GM21737 (cell line): ENCODE results near the gene PSORS1C1.

Experiments used
- ATAC-seq: cut with Tn5 transposase; IDR thresholded peaks from one replicate; pipeline ENCODE4 v1.9.1; 2021; ENCODE audit warnings: mild to moderate bottlenecking, moderate library complexity; ENCODE audit not compliant: unreplicated experiment

Gene PSORS1C1

GRCh38 chr6:31094389-31094881 is 20.2 kb upstream of the PSORS1C1 start:
- ATAC-seq = no peak

DNA sequence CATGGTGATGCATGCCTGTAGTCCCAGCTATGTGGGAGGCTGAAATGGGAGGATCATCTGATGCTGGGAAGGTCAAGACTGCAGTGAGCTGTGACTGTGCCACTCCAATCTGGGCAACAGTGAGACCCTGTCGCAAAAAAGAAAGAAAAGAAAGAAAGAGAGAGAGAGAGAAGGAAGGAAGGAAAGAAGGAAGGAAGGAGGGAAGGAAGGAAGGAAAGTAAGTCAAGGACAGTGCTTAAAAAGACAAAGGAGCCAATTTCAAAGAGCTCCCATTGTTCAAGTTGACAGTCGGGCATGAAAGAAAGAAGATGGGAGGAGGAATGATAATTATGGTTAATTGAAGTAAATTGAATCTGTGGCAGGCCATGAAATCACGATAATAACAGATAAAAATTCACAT is 18.4 kb upstream of the PSORS1C1 start:
- no peak for ATAC-seq

- ATAC-seq = no peak
These were observed 17.9 kb upstream of the PSORS1C1 start for GRCh38 chr6:31096656-31097055.

DNA sequence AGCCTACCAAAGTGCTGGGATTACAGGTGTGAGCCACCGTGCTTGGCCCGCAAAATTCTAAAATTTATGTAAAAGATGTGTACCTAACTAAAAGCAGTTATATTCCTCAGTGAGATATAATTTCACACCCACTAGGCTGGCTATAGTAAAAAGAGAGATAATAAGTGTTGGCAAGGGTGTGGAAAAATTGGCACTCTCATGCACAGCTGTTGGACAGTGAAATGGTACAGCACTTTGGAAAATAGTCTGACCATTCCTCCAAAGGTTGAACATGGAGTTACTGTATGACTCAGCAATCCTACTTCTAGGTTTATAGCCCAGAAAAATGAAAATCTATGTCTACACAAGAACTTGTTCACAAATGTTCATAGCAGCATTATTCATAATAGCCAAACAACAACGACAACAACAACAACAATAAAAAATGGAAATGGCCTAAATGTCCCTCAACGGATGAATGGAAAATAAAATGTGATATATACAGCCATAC is 16.1 kb upstream of the PSORS1C1 start:
- no peak for ATAC-seq

DNA sequence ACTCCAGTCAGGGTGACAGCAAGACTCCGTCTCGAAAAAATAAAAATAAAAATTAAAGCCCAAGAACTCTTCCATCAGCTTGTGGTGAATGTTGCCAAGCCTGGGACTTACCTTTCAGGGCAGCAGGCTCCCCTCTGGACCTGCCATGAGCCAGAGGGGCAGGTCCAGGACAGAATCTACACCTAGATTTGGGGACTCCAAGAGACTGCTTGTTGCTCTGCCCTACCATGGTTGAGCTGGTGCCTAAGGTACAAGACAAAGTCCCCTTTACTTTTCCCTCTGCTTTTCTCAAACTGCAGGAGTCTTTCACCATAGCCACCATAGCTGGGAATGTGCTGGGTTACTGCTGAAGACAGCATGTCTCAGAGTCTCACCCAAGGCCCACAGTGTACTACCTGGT is 11.5 kb upstream of the PSORS1C1 start:
- no peak for ATAC-seq

DNA sequence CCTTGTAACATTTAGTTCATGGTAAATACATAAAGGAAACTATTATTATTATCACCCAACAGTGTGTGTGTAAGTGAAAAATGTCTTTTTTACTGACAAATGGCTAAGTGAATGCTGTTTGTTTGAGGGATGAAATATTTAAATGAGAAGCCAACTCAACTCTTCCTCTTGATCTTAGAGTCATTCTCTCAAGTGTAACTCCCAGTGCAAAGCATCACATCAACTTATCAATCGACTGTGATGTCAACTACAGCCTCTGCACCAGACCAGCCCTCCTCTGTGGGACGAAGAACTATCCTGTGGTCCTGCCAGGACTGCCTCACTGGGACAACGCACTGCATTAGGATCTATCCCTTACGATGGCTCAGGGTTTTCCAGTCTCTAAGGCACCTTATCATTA is 7.5 kb upstream of the PSORS1C1 start:
- ATAC-seq = no peak

DNA sequence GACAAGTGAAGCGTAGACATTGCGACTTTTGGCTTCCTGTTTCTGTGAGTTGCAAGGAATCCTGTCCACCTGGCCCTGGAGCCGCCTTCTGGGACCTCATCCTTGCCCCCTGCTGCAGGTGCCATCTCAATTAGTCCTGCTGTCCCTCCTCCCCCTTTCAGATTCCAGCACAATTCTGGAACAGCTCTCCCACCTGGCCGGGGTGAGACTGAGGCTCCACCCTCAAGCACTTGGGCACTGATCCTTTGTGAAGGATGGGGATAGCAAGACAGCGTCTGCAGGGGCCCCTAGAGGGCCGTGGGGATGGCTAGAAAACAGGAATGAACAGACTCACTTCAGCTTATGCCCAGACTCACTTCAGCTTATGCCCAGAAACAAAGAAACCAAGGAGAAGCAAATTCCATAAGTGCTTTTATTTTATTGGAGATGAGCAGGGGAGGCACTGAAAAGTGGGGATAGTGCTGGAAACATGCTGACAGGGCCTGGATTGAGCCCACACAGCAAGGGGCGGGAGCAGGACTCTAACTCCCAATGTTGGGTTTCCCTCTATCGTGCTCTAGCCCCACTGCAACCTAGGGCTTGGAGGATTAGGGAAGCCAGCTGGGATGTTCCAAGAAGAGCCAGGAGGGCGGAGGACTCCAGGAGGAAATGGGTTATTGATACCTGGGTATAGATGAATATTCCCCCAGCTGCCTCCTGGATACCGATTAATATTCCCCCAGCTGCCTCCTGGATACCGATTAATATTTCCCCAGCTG is 3.6 kb upstream of the PSORS1C1 start:
- ATAC-seq = no peak

GRCh38 chr6:31111712-31112111 is 2.9 kb upstream of the PSORS1C1 start:
- no peak for ATAC-seq

- no peak for ATAC-seq
These were observed 2.1 kb upstream of the PSORS1C1 start, which contains the start of gene C6orf15 for GRCh38 chr6:31112478-31112877. C6orf15 (minus strand) TSS chr6:31112575; CDS start chr6:31112555, 20 bp downstream.

DNA sequence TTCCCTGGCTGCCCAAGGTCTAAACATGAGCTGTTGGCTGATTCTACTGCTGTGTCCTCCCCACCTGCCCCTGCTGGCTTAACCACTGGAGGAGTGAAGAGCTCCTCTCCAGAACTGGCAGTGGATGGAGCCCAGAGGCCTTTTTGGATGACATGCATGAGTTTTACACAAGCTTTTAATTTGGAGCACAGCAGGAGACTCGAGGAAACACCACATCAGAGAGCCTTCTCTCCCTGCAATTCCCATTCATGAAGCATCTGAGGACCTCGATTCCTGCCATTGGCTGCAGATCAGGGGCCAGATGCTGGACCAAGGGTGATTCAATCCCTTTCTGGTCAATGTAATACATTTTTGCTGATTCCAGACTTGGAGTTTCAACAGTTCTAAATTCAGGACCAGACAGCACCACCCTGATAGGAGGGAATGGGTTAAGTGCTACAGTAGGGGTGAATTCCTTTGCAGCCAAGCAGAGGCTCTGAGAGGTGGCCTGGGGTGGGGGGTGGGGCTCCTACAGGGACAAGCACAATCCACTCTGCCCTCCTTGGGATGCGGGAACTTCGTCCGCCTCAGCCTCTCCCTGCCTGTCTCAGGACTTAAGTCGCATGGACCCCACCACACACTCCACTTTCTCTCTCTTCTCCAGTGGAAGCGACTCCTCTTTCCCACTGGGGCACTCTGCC is 599 bp upstream of the PSORS1C1 start:
- no peak for ATAC-seq

GRCh38 chr6:31114970-31115849 is 610 bp downstream of the PSORS1C1 start:
- no peak for ATAC-seq

DNA sequence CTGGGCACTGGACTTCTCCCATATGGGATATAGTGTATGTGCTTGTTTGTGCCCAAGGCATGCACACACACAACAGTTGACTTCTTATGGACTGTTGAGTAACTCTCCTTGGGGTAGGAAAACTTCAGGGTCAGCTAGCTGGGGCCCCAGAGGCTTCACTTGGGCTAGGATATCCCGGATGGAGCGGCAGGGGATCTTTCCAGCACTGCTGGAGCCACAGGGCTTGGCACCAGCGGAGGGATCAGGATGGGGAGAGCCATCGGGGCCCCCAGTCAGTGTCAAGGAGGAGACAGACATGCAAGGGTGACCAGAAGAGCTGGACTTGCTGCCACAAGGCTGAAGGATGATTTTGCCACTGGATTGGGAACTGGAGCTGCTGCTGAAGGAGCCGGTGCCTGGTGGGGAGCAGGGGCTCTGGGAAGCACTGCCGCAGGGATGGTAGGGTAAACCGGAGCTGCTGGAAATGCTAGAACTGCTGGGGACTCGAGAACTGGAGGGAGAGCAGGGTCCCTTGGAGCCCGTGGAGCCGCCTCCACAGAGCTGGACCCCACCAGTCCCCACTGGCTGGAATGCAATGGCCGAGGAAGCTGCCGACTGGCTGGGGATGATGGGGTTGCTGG is 1.5 kb downstream of the PSORS1C1 start:
- ATAC-seq = no peak

GRCh38 chr6:31116661-31117385 is 2.2 kb downstream of the PSORS1C1 start:
- no peak for ATAC-seq

- ATAC-seq = no peak
These were observed 3.6 kb downstream of the PSORS1C1 start for GRCh38 chr6:31118178-31118577.

DNA sequence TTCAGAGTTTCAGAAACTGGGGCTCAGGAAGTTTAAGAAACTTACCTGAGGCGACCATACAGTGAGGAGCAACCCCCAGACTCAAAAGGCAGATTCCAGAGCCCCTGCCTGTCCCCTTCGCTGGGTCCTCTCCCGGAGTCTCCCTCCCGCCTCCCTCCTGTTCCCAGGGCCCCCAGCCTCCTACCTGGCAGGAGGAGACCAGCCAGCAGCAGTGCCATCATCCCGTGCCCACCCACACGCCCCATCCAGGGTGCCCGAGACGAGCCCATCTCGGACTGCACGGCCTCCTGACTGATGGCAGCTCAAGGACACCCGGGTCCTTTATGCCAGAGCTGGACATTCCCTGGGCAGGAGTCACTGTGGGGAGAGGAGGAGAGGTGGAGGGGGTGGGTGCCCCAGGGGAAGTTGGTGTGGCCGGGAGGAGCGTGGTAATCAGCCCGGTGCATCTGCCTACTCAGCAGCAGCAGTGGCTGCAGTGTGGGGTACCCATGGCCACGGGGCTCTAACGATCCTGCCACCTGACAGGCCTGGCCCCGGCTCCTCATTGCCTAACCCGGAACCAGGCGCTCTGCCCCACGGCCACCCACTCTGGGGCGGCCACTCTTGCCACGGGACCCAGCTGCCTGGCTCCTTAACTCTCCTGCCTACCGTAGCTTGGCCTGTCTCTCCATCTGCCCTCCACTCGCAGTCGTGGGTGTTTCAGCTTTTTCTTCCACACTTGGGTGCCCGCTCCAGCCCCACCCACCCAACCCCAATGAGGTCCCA is 5.7 kb downstream of the PSORS1C1 start, which contains the start of gene CDSN:
CDSN (minus strand) TSS at position 296 of the 765 bp plus-strand sequence; CDS start at position 269, 27 bp downstream.
- ATAC-seq = no peak

DNA sequence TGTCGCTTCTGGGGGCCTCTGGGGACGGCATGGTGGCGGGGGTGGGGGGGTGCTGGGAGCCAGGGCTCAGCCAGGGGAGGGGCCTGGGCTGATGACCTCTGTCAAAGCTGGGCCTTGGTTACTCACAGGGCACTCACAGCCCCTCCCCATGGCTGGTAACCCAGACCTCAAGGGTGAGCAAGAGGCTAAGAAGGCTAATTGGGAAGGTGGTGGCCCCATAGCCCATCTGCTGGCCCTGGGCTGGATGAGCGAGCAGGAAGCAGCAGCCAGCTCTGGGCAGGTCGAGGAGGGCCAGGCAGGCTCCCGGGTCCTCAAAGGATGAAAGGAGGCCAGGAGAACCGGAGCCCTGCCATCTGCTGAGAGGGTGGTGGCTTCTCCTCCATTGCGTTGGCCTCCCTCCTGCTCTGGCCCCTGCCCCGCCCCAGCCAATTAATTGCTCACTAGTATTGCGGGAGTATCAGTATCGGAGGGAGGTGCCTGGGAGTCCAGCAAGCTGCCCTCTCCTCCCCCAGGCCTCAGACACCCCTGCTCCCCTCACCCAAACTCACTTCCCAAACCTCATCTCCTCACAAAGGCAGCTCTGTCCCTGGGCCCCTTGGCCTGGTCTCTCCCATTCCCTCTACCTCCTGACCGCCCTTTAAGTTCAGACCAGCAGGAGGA is 6.7 kb downstream of the PSORS1C1 start:
- ATAC-seq = no peak

- ATAC-seq = no peak
These were observed 8.4 kb downstream of the PSORS1C1 start for GRCh38 chr6:31122791-31123706.

DNA sequence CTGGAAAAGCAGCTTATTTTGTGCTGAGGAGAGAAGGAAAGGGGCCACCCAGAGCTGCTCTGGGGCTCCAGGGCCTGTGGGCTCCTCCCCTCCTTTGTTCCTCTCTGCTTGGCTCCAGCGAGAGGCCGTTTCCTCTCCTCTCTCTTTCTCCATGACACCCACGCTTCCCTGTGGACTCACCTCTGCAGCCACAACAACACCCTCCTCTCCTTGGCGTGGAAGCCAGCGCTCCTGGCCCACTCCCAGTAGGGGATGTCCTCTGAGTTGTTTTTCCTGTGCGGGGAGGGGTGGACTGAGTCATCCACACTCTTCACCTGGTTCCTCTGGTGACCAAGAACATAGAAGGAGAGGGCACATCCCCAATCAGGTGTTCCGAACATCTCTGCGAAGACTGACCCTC is 10.6 kb downstream of the PSORS1C1 start:
- no peak for ATAC-seq
